ENCODE data around the gene TMEM179. TPM values are rescaled to one million over a fixed set of nuclear protein-coding genes. Genes with fewer than 3 reads are reported as not detected.
A peak's percentile ranks its signal among the peaks of the same experiment; 100 is the strongest.

Gene TMEM179
- total RNA-seq, 1 experiment from 2014 or later, result not detected

DNA sequence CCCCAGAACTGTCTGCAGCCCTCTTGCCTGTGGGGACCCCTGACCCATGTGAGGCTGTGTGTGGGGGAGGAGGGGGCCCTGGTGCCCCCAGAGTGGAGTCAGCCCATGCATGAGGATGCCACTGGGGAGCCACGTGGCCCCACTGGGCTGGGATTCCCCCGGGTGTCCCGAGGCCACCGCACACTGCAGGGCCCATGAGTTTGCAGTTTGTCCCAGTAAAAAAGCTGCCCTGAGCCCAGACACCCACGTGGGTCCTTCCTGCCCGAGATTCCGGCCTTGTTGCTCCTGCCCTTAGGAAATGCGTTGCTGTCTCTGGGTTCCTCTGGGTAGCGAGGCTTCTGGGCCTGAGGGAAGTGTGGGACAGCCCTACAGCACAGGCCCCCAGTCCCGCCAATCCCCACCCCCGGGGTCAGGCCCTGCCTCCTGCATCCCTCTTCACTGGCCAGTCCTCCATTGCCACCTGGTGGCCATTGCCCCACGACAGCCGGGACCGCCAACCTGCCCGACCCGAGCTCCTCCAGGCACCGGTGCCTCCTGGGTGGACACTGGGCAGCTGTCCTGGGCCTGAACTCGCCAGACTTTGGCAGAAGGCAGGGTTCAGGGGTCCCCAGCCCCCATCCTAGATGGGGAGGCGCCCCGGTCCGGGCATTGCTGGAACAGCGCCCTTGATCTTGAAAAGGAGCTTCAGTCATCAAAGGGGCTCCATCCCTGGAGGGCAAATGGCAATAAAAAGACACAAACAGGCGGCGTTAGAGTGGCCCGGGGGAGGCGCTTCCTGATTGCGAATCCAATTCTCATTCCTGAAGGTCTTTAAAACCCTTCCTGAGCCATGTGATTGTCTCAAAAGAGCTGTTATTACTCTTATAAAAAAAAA lies 40.6 kb downstream of the TMEM179 start:
- Mint-ChIP-seq H3K36me3 (ENCODE audit: insufficient read depth, unreplicated experiment) (no peaks in the 10 kb centered on the region), H3K27ac (ENCODE audit: unreplicated experiment) (no peak overlapping the region), H3K27me3 (ENCODE audit: unreplicated experiment) (peaks cover 87% of the 10 kb centered on the region), H3K4me3 (ENCODE audit: low read depth, unreplicated experiment) (no peak overlapping the region), H3K9me3 (ENCODE audit: low read depth, unreplicated experiment) (no peaks in the 10 kb centered on the region), H3K4me1 (ENCODE audit: low read depth, unreplicated experiment) (peaks cover 14% of the 10 kb centered on the region)
- TF ChIP-seq, protein P1, sequence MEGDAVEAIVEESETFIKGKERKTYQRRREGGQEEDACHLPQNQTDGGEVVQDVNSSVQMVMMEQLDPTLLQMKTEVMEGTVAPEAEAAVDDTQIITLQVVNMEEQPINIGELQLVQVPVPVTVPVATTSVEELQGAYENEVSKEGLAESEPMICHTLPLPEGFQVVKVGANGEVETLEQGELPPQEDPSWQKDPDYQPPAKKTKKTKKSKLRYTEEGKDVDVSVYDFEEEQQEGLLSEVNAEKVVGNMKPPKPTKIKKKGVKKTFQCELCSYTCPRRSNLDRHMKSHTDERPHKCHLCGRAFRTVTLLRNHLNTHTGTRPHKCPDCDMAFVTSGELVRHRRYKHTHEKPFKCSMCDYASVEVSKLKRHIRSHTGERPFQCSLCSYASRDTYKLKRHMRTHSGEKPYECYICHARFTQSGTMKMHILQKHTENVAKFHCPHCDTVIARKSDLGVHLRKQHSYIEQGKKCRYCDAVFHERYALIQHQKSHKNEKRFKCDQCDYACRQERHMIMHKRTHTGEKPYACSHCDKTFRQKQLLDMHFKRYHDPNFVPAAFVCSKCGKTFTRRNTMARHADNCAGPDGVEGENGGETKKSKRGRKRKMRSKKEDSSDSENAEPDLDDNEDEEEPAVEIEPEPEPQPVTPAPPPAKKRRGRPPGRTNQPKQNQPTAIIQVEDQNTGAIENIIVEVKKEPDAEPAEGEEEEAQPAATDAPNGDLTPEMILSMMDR (IDR thresholded peaks at IDR 0.05; ENCODE audit: unreplicated experiment), result peak; percentile 84
- BruUV-seq (replicated peaks), result no TSS peak
- peak; percentile 89 for DNase-seq
- CTCF ChIA-PET, result interaction anchor here (0.6 to 1.9 kb wide), 11 partner anchors 8 to 486 kb away, joined by 3 to 7 read pairs (median 4); no protein-coding TSS in a partner anchor
- intact Hi-C loops (cut with micrococcal nuclease; ENCODE audit: unreplicated experiment), result loop anchor here (5.0 kb wide), 1 partner anchor 422 kb away; no protein-coding TSS in a partner anchor

DNA sequence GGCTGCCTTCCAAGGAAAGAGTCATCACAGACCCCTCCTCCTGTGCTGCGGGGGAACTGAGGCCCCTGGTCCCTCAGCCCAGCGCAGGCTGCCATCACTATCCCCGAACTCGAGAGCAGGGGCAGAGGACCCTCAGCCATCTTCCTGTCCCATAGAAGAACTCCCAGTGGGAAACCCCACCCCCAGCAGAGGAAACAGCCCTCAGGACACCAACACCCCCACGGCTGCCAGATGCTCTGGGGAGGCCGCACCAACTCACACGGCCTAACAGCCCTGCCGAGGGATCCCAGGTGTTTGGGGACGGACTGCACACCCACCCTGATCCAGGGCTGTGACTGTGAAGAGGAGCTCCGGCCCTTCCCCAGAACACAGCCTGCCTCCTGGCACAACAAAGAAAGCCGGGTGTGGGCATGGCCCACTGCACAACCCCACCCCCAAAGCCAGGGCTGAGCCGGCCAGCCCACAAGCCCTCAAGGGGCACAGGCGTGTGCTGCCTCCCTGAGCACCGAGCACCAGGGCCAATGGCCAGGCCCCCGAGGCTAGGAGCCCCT lies 41.3 kb downstream of the TMEM179 start:
- Mint-ChIP-seq H3K36me3 (ENCODE audit: insufficient read depth, unreplicated experiment) (no peaks in the 10 kb centered on the region), H3K27me3 (ENCODE audit: unreplicated experiment) (peaks cover 90% of the 10 kb centered on the region), H3K9me3 (ENCODE audit: low read depth, unreplicated experiment) (no peaks in the 10 kb centered on the region), H3K4me1 (ENCODE audit: low read depth, unreplicated experiment) (peaks cover 17% of the 10 kb centered on the region), H3K27ac (ENCODE audit: unreplicated experiment) (no peak overlapping the region), H3K4me3 (ENCODE audit: low read depth, unreplicated experiment) (no peak overlapping the region)
- BruUV-seq (replicated peaks), result no TSS peak
- TF ChIP-seq, protein P1 (IDR thresholded peaks at IDR 0.05; ENCODE audit: unreplicated experiment), result no peak
- DNase-seq, result no peak
- intact Hi-C loops (cut with micrococcal nuclease; ENCODE audit: unreplicated experiment), result loop anchor here (5.0 kb wide), 1 partner anchor 421 kb away; no protein-coding TSS in a partner anchor
- CTCF ChIA-PET, result no interaction called here

- Mint-ChIP-seq H3K27ac (ENCODE audit: unreplicated experiment) (no peak overlapping the region), H3K9me3 (ENCODE audit: low read depth, unreplicated experiment) (no peaks in the 10 kb centered on the region), H3K4me1 (ENCODE audit: low read depth, unreplicated experiment) (peaks cover 17% of the 10 kb centered on the region), H3K36me3 (ENCODE audit: insufficient read depth, unreplicated experiment) (no peaks in the 10 kb centered on the region), H3K27me3 (ENCODE audit: unreplicated experiment) (peaks cover 90% of the 10 kb centered on the region), H3K4me3 (ENCODE audit: low read depth, unreplicated experiment) (no peak overlapping the region)
- BruUV-seq (replicated peaks), result no TSS peak
- CTCF ChIA-PET, result no interaction called here
- intact Hi-C loops (cut with micrococcal nuclease; ENCODE audit: unreplicated experiment), result loop anchor here (5.0 kb wide), 1 partner anchor 420 kb away; no protein-coding TSS in a partner anchor
- TF ChIP-seq, protein P1 (IDR thresholded peaks at IDR 0.05; ENCODE audit: unreplicated experiment), result no peak
- DNase-seq, result no peak
Measured at GRCh38 chr14:104562606-104563005, 42.0 kb downstream of the TMEM179 start.

DNA sequence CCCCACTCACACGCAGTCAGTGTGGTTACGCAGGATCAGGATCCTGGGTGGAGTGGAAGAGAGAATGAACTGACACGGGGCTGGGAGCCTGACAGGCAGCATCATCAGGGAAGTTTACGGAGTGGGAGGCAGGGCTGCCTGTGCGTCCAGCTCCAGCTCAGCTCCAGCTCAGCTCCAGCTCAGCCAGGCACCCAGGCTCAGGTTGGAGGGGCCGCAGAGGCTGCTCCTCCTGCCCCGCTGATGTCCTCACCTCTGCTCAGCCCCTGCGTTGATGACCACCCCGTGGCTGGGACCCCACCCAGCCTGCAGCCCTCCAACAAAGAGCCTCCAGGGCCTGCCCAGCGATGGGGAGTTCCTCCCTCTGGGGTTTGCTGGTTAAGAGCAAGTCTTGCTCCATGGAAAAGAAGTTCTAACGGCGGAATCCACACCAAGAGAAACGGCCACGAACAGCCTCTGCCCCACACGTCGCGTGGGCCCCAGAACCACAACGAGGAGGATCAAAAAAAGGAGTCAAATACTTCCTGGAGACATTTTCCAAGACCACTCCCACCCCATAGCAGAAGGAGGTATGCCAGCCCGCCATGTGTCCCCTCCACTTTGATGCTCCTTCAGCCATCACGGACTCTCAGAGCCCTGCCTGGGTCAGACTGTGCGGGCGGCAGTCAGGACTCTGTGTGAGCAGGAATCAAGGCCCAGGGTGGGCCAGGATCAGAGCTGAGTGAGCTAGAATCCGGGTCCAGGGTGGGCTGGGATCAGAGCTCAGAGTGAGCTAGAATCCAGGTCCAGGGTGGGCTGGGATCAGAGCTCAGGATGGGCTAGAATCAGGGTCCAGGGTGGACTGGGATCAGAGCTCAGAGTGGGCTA lies 42.7 kb downstream of the TMEM179 start:
- Mint-ChIP-seq H3K27ac (ENCODE audit: unreplicated experiment) (no peak overlapping the region), H3K27me3 (ENCODE audit: unreplicated experiment) (peaks cover 85% of the 10 kb centered on the region), H3K9me3 (ENCODE audit: low read depth, unreplicated experiment) (no peaks in the 10 kb centered on the region), H3K4me3 (ENCODE audit: low read depth, unreplicated experiment) (no peak overlapping the region), H3K4me1 (ENCODE audit: low read depth, unreplicated experiment) (peaks cover 17% of the 10 kb centered on the region), H3K36me3 (ENCODE audit: insufficient read depth, unreplicated experiment) (no peaks in the 10 kb centered on the region)
- no peak for DNase-seq
- intact Hi-C loops (cut with micrococcal nuclease; ENCODE audit: unreplicated experiment), result loop anchor here (5.0 kb wide), 1 partner anchor 420 kb away; no protein-coding TSS in a partner anchor
- no TSS peak for BruUV-seq (replicated peaks)
- CTCF ChIA-PET, result no interaction called here
- TF ChIP-seq, protein P1 (IDR thresholded peaks at IDR 0.05; ENCODE audit: unreplicated experiment), result no peak

All from Calu3 (cell line).